Spleen (tissue), 7 donors: ENCODE results near the gene ELP4.

Experiments
- CTCF ChIP-seq, 11 experiments: fragments of 200-600 bp in 7 of 11; fragments of 450-650 bp in 4 of 11; sonication (generic) in 4 of 11; IDR thresholded peaks in 8 of 11; conservative IDR thresholded peaks in 3 of 11; 1 replicate in 7 of 11; 2 replicates in 4 of 11; pipeline versions ENCODE4 v1.4.0 to v1.8.0; 2016 to 2021; ENCODE audit warnings: antibody characterized with exemption in 11 of 11, inconsistent platforms in 4 of 11, mild to moderate bottlenecking in 1 of 11
- POLR2A ChIP-seq, 3 donors: fragments of 450-650 bp; IDR thresholded peaks; one replicate each; pipeline ENCODE4 v1.5.1; 2017; ENCODE audit warnings: antibody characterized with exemption in 3 of 3, mild to moderate bottlenecking in 1 of 3
- POLR2AphosphoS5 ChIP-seq, 3 donors: sonication (generic); formaldehyde crosslinking; IDR thresholded peaks; one replicate each; pipeline ENCODE4 v1.5.1; 2017; ENCODE audit warnings: antibody characterized with exemption in 3 of 3
- donor health status: DM: no; HTN: no; CAD: no; lungs with moderate emphysema.
- donor health status: DM: no; HTN: no; CAD: no.
- donor health status: DM: no; HTN: no; CAD: no.

GRCh38 chr11:31582697-31583096 lies 73.1 kb downstream of the ELP4 start:
- TF ChIP-seq POLR2A (IDR thresholded peaks at IDR 0.05), result no peak
- TF ChIP-seq POLR2AphosphoS5 (IDR thresholded peaks at IDR 0.05), result no peak
- TF ChIP-seq CTCF (IDR thresholded peaks at IDR 0.05 in 8 of 11, conservative IDR thresholded peaks at IDR 0.05 in 3 of 11), result no peak
